Stimulated activated CD8-positive, alpha-beta memory T cell treated with anti-CD3 and anti-CD28 coated beads, Interleukin-7, amount 100 ng/mL, for 24 hours (primary cell): ENCODE measurements around the gene HAPLN2.

Experiments used
- DNase-seq: peaks from one replicate; pipeline ENCODE4 v3.0.0-alpha.2; 2020; ENCODE audit warnings: low read depth

Gene HAPLN2

DNA sequence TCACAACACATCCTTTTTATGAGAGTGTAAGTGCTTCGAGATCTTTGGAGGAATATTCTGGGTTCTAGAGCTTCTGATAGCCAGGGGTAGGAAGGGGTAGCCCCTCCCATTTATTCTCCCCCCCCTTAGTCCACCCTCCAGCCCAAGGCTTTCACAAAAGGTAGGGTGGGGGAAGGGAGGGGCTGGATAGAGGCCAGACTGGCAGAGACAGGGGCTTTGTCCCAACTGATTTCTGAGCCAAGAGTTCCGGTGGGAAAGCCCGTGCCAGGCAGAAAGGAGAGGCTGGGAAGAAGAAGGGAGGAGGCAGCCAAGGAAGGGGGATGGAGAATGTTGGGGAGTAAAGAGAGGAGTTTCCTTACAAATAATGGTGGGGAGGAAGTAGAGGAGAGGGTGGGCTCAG is 25.8 kb downstream of the HAPLN2 start:
- no peak for DNase-seq

DNA sequence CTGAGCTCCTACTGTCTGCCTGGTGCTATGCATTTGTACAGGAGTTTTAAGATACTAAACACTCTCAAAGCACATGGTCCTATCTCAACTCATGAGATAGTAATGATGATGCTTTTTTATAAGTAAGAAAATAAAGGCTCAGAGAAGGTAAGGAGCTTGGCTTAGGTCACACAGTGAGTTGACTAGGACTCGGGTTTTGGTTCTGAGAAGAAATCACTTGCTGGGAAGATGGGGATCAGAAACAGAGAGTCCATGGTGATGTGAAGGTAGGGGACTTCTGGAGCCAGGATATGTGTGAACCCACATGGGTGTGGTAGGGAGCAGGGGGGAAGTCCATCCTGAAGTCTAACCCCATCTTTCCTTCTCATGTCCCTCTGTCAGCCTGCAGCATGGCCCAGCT is 26.5 kb downstream of the HAPLN2 start:
- no peak for DNase-seq

DNA sequence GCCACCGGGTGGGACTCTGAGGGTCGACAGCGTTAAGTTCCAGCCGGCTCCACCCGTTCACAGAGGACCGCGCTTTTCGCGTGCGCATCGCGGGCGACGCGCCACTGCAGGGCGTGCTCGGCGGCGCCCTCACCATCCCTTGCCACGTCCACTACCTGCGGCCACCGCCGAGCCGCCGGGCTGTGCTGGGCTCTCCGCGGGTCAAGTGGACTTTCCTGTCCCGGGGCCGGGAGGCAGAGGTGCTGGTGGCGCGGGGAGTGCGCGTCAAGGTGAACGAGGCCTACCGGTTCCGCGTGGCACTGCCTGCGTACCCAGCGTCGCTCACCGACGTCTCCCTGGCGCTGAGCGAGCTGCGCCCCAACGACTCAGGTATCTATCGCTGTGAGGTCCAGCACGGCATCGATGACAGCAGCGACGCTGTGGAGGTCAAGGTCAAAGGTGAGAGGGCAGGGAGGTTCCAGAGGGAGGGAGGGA is 27.6 kb downstream of the HAPLN2 start:
- no peak for DNase-seq

DNA sequence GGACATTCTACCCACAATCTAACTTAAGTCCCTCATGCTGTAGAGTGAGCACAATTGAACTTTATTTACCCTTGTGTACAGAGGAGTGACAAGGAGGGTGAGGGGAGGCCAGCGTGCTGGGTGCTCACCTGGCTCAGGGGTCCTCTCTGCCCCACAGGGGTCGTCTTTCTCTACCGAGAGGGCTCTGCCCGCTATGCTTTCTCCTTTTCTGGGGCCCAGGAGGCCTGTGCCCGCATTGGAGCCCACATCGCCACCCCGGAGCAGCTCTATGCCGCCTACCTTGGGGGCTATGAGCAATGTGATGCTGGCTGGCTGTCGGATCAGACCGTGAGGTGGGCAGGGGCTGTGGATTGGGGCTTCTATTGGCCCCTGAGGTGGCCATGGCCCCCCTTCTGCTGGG is 28.1 kb downstream of the HAPLN2 start:
- no peak for DNase-seq

DNA sequence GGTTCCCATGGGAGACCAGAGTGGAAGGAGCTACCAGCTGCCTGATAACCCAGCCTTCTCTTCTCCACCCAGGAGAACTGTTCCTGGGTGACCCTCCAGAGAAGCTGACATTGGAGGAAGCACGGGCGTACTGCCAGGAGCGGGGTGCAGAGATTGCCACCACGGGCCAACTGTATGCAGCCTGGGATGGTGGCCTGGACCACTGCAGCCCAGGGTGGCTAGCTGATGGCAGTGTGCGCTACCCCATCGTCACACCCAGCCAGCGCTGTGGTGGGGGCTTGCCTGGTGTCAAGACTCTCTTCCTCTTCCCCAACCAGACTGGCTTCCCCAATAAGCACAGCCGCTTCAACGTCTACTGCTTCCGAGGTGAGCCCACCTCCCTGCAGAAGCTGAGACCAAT is 29.3 kb downstream of the HAPLN2 start:
- DNase-seq: no peak

DNA sequence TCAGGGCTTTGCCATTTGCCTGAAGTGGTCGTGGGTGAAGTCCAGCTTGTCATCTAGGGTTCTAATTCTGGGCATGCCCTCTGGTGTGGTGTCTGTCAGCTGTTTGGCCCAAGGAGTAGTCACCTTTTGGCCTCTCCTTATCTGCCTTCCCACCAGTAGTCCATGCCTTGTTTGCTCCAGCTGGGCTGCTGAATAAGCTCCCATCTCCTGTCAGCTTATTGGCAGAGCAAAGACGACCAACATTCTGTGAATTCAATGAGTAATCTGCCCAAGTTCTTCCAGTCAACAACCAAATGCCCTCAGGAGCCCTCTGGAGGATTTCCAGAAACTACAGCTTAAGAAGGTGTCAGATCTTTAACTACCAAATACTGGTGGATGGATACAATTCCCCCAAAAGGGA is 29.7 kb downstream of the HAPLN2 start:
- DNase-seq: no peak

DNA sequence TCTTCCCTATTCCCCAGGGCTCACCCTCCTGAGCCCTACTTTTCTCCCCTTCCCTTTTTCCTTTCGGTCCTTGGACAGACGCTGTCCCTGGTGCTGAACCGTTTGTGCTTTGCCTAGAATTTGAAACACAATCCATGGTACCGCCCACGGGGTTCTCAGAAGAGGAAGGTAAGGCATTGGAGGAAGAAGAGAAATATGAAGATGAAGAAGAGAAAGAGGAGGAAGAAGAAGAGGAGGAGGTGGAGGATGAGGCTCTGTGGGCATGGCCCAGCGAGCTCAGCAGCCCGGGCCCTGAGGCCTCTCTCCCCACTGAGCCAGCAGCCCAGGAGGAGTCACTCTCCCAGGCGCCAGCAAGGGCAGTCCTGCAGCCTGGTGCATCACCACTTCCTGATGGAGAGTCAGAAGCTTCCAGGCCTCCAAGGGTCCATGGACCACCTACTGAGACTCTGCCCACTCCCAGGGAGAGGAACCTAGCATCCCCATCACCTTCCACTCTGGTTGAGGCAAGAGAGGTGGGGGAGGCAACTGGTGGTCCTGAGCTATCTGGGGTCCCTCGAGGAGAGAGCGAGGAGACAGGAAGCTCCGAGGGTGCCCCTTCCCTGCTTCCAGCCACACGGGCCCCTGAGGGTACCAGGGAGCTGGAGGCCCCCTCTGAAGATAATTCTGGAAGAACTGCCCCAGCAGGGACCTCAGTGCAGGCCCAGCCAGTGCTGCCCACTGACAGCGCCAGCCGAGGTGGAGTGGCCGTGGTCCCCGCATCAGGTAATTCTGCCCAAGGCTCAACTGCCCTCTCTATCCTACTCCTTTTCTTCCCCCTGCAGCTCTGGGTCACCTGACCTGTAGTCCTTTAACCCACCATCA is 33.1 kb downstream of the HAPLN2 start:
- no peak for DNase-seq

DNA sequence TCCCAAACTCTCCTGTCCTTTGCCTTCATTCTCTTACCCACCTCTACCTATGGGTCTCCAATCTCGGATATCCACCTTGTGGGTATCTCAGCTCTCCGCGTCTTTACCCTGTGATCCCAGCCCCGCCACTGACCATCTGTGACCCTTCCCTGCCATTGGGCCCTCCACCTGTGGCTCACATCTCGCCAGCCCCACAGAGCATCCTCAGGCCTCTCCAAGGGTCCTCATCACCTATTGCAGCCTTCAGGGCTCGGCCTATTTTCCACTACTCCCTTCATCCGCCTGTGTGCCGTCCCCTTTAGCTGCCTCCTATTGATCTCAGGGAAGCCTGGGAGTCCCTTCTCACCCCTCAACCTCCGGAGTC is 33.8 kb downstream of the HAPLN2 start:
- DNase-seq: no peak

DNA sequence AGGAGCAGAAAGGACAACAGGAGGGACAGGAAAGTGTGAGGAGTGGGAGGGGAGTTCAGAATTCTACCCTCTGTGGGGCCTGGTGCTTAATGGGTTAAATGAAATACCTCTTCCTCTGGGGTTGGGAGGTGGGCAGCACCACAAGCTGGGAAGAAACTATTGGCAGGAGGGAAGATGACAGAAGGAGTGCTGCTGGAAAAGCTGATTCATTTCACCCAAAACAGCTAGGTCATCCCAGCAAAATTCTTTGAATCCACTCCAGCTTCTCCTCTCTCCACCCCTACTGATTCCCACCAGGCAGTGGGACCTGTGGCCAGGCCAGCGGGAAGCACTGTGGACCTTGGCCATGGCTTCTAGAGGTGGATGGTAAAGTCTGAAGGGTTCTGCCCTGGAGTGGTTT is 35.5 kb downstream of the HAPLN2 start:
- DNase-seq: no peak

DNA sequence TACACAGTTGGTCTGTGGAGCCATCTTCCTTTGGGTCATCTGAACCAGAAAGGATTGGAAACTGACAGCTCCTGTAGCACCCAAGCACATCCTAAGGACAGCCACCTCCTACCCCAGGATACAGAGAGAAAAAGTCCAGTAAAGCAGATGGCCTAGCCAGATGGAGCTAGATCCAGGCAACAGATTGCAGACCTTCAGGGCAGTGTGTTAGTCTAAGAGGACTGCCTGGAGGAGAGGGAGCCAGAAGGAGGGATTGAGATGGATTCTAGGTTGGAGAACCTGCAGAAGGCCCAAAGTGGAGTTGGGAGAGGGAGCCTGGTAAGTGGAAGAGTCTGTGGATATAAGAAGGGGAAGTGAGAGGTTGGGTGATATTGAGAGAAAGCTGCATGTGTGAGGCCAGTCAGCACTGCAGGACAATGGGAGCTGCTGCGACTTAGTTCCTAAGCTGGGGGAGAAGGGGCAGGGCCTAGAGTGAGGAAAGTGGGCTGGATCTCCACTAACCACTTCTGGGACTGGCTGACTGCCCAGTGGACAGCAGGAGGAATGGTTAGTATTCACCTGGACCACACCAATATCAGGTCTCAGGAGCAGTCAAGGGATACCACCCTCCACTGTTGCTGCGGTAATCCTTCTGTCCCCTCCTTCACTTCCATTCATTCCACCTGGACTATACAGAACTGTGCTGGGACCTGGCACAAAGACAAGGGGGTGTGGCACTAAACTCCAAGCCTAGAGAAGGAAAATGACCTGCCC is 36.1 kb downstream of the HAPLN2 start:
- no peak for DNase-seq

DNA sequence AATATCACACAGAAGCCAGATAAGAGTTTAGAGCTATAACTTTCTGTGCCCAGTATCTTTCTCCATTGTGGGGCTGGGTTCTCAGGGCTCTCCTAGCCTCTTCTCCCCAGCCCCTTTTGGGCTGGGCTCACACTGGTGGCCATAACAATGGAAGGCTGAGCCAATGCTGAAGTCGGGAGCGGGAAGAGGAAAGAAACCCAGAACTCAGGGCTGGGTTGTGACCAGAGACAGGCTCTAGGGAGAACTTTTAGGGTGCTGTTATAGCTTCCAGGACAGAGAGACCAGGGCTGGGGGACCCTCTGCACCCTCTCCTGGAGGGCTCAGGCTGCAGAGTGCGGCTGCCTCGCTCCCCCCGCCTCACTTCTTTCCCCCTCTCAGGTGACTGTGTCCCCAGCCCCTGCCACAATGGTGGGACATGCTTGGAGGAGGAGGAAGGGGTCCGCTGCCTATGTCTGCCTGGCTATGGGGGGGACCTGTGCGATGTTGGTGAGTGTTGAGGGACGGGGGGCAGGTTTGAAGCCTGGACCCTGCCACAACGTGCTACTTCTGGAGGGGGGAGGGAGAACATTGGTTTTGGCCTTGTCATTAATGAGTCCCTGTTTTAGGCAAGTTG is 36.8 kb downstream of the HAPLN2 start:
- no peak for DNase-seq

DNA sequence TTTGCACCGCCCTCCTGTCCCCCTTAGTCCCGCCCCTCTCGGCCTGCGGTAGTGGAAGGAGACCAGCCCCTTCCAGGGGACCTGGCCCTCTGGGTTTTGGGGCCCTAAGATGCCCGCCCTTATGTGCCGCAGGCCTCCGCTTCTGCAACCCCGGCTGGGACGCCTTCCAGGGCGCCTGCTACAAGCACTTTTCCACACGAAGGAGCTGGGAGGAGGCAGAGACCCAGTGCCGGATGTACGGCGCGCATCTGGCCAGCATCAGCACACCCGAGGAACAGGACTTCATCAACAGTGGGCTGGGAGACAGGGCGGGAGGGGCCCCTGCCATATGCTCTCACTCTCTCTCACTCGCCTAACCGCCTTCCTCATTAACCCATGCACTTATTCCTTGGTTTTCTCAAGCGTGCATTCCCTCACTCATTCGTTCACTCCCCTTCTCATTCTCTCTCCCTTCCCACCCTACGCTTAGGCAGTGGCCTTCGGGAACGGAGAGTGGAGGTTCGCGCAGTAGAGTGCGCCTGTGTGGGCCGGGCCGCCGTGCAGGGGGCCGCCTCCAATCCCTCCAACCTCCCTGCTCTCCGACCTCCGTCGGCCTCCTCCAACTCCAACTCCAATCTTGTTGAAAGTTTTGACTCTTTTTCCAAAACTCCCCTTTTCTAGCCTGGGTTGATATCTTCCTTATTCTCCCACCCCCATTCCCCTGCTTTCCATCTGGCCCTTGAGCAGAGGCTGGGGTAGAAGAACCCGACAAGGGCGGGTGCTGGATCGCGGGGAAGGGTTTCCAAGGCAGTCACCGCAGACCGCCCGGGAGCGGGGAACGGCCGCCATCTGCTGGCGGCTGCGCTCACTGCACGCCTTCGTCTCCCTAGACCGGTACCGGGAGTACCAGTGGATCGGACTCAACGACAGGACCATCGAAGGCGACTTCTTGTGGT is 37.9 kb downstream of the HAPLN2 start:
- DNase-seq: peak; percentile 52

DNA sequence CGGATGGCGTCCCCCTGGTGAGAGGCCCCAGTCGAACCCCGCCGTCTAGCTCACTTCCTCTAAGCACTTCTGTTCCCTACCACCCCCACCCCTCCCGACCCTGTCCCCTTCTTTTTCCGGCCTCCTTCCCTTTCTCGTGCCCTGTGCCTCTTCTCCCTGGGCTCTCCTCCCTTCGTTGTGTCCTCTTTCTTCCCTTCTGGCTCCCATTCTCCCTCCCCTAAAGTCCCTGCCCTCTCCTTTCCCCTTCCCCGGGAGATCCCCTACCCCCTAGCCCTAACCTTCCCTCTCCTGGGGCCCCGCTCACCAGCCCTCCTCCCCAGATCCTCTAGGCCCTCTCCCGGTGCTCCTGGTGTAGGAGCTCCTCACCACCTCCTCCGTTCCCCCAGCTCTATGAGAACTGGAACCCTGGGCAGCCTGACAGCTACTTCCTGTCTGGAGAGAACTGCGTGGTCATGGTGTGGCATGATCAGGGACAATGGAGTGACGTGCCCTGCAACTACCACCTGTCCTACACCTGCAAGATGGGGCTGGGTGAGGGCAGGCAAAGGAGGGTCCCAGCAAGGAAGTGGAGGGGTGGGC is 38.6 kb downstream of the HAPLN2 start:
- no peak for DNase-seq

DNA sequence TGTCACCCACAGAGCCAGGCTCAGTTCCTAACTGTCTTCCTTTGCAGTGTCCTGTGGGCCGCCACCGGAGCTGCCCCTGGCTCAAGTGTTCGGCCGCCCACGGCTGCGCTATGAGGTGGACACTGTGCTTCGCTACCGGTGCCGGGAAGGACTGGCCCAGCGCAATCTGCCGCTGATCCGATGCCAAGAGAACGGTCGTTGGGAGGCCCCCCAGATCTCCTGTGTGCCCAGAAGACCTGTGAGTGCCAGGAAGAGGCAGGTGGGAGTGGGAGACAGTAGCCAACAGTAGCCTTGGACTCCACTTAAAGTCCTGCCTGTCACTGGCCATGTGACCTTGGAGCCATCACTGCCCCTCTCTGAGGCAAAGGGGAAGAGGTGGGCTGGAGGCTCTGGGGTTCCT is 39.3 kb downstream of the HAPLN2 start:
- DNase-seq: no peak

DNA sequence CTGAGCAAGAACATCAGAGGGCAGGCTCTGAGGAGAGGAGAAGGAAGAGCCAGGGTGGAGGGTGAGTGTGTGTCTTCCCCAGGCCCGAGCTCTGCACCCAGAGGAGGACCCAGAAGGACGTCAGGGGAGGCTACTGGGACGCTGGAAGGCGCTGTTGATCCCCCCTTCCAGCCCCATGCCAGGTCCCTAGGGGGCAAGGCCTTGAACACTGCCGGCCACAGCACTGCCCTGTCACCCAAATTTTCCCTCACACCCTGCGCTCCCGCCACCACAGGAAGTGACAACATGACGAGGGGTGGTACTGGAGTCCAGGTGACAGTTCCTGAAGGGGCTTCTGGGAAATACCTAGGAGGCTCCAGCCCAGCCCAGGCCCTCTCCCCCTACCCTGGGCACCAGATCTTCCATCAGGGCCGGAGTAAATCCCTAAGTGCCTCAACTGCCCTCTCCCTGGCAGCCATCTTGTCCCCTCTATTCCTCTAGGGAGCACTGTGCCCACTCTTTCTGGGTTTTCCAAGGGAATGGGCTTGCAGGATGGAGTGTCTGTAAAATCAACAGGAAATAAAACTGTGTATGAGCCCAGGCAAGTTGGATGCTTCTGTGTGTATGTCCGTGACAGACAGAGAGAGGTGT is 39.8 kb downstream of the HAPLN2 start:
- DNase-seq: no peak

DNA sequence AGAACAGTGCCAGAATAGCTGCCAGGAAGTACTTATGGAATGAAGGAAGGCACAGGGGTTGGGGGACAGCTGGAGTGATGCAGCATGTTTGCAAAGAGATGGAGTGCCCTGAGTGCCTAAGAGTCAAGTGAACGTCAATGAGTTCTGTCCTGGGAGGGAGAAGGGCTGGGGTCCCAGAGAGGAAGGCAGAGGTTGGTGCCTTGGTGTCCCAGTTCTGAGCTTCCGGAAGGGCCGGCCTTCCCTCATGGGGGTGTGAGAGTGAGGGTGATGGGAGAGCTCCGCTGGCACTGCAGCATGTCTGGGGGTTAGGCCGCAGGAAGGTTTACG is 40.4 kb downstream of the HAPLN2 start:
- no peak for DNase-seq

DNA sequence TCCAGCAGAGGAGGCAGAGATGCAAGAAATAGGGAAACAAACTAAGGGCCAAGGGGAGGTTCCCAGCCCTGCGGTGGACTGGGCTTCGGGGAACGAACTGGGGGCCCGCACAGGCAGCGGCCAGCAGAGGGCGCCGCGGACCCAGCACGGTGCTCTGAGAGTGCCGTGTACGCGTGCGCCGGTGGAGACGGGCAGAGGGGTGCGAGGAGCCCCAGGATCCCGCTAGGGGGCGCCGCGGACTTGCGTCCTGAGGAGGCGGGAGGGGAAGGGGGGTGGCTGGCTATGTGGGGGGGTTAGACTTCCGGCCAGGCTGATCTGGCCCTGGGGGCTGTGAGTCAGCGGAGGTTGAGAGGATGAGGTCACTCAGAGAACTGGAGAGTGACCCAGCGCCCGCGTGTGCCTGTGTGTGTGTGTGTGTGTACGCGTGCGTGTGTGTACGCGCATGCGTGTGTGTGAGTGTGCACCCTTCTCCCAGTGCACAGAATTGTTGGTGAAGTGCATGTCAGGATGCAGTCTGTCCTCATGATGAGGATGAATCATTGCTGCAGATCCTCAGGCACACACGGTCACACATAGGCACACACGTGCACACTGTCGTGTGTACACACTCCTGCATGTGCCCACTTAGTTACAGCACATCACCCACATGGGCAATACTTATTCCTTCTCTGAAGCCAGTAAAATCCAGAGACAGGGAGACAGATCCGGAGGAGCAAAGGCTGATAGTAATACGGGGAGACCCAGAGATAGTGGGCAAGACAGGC is 41.0 kb downstream of the HAPLN2 start:
- peak; percentile 92 for DNase-seq

DNA sequence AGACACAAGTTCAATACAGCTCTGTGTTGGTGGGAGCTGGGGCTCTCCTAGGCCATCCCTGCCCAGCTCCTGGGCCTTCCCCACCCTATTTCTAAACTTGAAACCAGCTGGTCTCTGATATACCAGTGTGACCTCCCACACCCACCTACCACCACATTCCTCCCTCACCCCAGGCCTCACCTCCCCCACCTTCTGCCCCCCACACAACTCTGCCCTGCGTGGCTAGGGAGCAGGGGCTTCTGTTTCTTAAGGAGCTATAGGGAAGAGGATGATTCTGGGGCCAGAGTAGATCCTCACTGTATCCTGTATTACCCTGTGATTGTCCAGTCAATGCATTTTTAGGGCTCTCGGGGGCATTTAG is 41.5 kb downstream of the HAPLN2 start:
- DNase-seq: no peak

DNA sequence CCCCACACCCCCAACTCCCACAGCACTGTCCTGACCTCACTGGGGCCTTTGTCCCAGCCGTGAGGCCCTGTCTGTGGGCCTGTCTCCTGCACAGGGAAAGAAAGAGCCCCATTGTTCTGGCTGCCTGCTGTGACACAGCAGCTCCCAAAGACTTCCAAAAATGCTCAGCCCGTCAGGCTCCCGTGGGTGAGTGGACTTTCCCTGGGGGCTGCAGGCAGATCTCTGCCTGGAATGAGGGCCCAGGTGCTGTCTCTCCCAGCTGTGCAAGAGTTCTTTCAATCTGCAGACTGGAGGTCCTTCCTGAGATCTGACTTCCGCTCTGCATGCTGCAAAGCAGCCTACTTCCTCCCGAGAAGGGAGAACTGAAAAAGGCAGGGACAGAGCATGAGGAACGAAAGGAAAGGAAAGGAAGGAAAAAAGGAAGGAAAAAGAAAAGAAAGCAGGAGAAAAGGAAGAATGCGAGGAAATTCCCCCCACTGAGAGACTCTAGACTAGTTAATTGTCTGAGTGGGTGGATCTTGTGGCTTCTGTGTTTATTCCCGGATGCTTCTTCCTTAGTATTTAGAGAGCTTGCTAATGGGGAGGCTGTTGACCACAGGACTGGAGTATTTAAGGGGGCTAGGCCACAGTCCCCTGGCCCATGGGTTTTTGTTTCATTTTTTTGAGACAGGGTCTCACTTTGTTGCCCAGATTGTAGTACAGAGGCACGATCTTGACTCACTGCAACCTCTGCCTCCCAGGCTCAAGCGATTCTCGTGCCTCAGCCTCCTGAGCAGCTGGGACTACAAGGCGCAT is 43.0 kb downstream of the HAPLN2 start:
- DNase-seq: no peak

DNA sequence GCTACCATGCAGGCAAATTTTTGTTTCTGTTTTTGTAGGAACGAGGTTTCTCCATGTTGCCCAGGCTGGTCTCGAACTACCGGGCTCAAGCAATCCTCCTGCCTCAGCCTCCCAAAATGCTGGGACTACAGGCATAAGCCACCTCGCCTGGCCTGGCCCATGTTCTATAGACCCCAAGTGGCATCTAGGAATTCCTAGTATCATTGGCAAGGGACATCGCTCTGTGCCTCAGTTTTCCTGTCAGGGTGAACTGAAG is 43.5 kb downstream of the HAPLN2 start:
- DNase-seq: no peak
